Measurements from ENCODE around the gene FOSL2. TPM values are rescaled to one million over a fixed set of nuclear protein-coding genes. Genes with fewer than 3 reads are reported as not detected.

FOSL2 gene
- total and polyA plus RNA-seq, 3 donors from 2014 or later, result 14.1 to 39.7 (median 24.3) TPM

DNA sequence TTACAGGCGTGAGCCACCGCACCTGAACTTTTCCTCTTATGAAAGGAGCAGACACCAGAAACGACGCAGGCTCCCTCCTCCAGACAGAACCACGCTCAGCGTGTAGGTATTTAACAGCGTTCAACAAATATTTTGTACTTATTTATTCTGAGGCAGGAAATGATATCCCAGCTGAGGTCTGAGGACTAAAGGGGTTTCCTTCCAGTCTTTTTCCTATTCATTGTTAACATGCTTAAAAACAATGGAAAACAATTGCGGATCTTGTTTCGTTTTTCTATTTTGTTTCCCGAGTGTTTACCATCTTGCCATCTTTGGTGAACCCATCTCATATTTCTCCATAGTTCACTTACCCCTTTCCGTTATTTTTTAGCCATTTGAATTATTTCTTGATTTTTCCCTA lies 43.7 kb upstream of the FOSL2 start:
- no peak overlapping the region for H3K4me3 ChIP-seq
- no peaks in the 10 kb centered on the region for H3K27me3 ChIP-seq
- no peak for DNase-seq
- no peaks in the 10 kb centered on the region for H3K36me3 ChIP-seq (ENCODE audit: low read depth, missing control alignments)
- 93 to 94% methylated on average over 11 of the region's 11 CpGs for WGBS, 2 donors
- no peak overlapping the region for H3K27ac ChIP-seq
- no peaks in the 10 kb centered on the region for H3K9me3 ChIP-seq
- intact Hi-C loops (cut with DNase I; ENCODE audit: low total_unique reads), result no loop called here
- H3K4me1 ChIP-seq, result peaks cover 17% of the 10 kb centered on the region
- TF ChIP-seq POLR2A (IDR thresholded peaks at IDR 0.05), result no peak
- no peak for TF ChIP-seq CTCF (IDR thresholded peaks at IDR 0.05)

DNA sequence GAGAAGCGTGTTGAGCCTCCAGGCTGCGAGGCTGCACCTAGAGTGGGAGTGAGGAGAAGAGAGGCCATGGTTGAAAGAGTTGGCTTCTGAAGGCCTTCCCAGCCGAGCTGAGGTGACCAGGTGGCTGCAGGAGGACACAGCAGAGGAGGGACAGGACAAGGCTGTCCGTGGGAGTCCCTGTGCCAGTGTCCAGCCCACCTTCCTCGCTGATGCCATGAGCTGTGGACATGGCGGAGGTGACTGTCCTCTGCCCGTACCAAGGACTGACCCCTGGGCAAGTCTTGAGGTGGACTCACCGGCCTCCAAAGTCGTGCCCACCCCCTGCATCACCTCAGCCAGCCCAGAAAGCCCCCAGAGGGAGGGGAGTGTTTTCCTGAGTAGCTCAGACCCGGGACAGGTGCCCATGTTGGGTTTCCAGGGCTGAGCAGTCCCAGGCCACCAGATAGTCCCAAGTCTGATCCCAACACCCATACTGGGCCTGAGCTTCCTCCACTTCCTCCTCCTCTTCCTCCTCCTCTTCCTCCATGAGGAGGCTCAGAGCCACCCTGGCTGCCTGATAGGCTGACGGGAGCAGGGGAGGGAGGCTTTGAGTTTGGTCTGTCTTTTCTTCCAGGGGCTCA lies 43.0 kb upstream of the FOSL2 start:
- 81 to 86% methylated on average over 6 to 11 of the region's 11 CpGs for WGBS, 2 donors

DNA sequence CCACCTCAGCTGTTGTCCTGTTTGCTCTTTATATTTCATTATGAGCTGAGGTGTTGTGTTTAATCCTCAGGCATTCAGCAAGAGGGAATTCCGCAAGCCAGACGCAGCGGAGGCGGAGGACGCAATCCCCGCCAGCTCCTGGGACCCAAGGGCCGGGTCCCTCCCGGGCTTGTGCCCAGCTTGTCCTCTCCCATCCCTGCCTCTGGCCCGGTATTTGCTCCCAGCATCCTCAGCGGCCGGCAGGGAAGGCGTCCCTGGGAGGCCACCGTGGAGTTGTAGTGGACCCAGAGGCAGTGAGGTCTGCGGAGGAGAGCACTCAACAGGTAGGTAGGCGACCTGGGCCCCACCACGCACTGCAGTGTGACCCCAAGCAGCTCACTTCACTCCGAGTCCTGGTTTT lies 42.5 kb upstream of the FOSL2 start:
- whole genome bisulfite sequencing, 2 donors, result 95 to 98% methylated on average over 16 to 17 of the region's 17 CpGs
- DNase-seq, result no peak
- TF ChIP-seq POLR2A (IDR thresholded peaks at IDR 0.05) (no peak), CTCF (IDR thresholded peaks at IDR 0.05) (no peak)
- intact Hi-C loops (cut with DNase I; ENCODE audit: low total_unique reads), result no loop called here
- H3K36me3 ChIP-seq (ENCODE audit: low read depth, missing control alignments), result no peaks in the 10 kb centered on the region
- H3K27ac ChIP-seq, result no peak overlapping the region
- no peak overlapping the region for H3K4me3 ChIP-seq
- H3K4me1 ChIP-seq, result peaks cover 7% of the 10 kb centered on the region
- no peaks in the 10 kb centered on the region for H3K9me3 ChIP-seq
- no peaks in the 10 kb centered on the region for H3K27me3 ChIP-seq

More for the DNA sequence above, 43.0 kb upstream of the FOSL2 start:
- H3K27me3 ChIP-seq, result no peaks in the 10 kb centered on the region
- no peak overlapping the region for H3K27ac ChIP-seq
- no peaks in the 10 kb centered on the region for H3K36me3 ChIP-seq (ENCODE audit: low read depth, missing control alignments)
- TF ChIP-seq POLR2A (IDR thresholded peaks at IDR 0.05) (no peak), CTCF (IDR thresholded peaks at IDR 0.05) (no peak)
- intact Hi-C loops (cut with DNase I; ENCODE audit: low total_unique reads), result no loop called here
- no peaks in the 10 kb centered on the region for H3K9me3 ChIP-seq
- DNase-seq, result no peak
- H3K4me1 ChIP-seq, result peaks cover 11% of the 10 kb centered on the region
- no peak overlapping the region for H3K4me3 ChIP-seq

DNA sequence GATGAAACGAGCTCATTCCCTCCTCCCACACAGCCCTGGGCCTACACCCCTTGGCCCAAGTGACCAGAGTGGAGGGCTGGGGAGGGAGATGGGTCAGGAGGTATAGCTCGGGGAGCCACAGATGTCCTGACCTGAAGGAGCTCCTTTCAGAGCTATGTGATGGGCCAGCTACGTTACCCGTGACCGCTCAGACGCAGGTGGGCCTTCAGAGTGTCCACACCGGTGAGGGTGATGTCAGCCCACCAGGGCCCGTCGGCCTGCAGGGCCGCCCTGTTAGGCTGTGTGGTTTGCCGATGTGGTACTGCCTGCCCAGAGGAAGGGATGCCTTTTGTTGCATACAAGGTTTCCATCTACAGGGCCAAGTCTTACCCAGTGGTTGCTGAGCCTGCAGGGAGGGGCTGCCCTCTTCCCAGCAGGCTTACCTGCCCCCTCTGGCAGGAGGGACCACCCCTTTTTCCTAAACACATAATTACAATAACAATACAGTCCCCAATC lies 41.8 kb upstream of the FOSL2 start:
- H3K4me3 ChIP-seq, result no peak overlapping the region
- 83 to 92% methylated on average over 4 to 11 of the region's 11 CpGs for WGBS, 2 donors
- H3K36me3 ChIP-seq (ENCODE audit: low read depth, missing control alignments), result no peaks in the 10 kb centered on the region
- TF ChIP-seq POLR2A (IDR thresholded peaks at IDR 0.05) (no peak), CTCF (IDR thresholded peaks at IDR 0.05) (no peak)
- intact Hi-C loops (cut with DNase I; ENCODE audit: low total_unique reads), result no loop called here
- H3K4me1 ChIP-seq, result peaks cover 13% of the 10 kb centered on the region
- no peak for DNase-seq
- H3K27me3 ChIP-seq, result no peaks in the 10 kb centered on the region
- H3K27ac ChIP-seq, result no peak overlapping the region
- H3K9me3 ChIP-seq, result no peaks in the 10 kb centered on the region

DNA sequence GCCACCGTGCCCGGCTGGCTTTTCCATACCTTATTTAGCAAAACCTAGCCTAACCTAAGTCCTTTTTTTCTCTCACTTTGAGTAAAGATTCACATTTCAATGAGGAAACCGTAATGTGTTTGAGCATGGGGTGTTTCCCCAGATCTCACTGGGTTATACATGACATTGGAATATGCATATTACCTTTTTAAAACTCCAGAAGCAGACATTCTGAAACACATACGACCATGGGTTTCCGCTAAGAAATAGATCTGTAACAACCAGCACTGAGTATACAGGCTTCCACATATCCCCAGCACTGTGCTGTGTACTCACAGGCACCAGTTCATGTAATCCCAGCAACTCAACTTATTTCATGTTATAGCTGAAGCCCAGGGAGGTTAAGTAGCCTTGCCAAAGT lies 41.0 kb upstream of the FOSL2 start:
- 94% methylated on average over 5 of the region's 5 CpGs for WGBS, 2 donors
- peaks cover 21% of the 10 kb centered on the region for H3K4me1 ChIP-seq
- TF ChIP-seq CTCF (IDR thresholded peaks at IDR 0.05), result no peak
- TF ChIP-seq POLR2A (IDR thresholded peaks at IDR 0.05), result no peak
- no peak overlapping the region for H3K27ac ChIP-seq
- H3K9me3 ChIP-seq, result no peaks in the 10 kb centered on the region
- intact Hi-C loops (cut with DNase I; ENCODE audit: low total_unique reads), result no loop called here
- no peaks in the 10 kb centered on the region for H3K27me3 ChIP-seq
- no peak overlapping the region for H3K4me3 ChIP-seq
- DNase-seq, result no peak
- H3K36me3 ChIP-seq (ENCODE audit: low read depth, missing control alignments), result no peaks in the 10 kb centered on the region
